ENCODE data around the gene AKAP6.

AKAP6 gene

DNA sequence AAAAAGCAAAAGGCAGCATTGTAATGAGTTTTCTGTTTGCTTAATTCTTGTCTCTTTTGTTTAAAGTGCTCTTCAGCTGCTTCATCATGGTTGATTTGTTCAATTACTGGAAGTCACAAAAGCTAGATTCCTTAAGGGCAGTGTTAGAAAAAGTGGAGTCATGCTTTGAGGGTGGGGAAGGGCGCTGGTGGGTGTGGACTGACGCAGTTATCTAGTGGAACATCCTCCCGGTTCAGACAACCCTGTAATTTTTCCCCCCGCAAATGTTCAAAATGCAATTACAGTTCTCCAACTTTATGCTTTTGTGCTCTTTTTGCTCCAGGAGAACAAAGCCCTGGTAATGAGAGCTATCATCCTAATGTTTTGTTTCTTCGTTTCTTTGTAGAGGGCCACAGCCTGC lies 2.1 kb downstream of the AKAP6 start:
- DNase-seq: no peak

GRCh38 chr14:32332415-32333316 lies 3.6 kb downstream of the AKAP6 start:
- no peak for DNase-seq

- DNase-seq: no peak
Measured at GRCh38 chr14:32336702-32337101, 7.6 kb downstream of the AKAP6 start.

DNA sequence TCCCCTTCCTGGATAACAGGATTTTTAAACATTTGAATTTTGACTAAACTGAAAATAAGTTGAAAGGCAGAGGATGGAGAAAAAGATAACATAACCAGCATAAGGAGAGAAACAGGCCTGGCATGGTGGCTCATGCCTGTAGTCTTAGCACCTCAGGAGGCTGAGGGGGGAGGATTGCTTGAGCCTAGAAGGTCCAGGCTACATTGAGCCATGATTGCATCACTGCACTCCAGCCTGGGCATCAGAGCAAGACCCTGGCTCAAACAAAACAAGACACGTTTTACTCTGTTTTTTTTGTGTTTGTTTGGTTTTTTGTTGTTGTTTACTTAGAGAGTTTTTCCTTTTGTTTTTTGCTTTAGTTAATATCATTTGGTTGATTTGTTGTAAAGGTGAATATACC lies 8.7 kb downstream of the AKAP6 start:
- no peak for DNase-seq

- no peak for DNase-seq
Measured at GRCh38 chr14:32339188-32339587, 10.1 kb downstream of the AKAP6 start.

GRCh38 chr14:32341947-32342846 lies 13.1 kb downstream of the AKAP6 start:
- no peak for DNase-seq

GRCh38 chr14:32342847-32343194 lies 13.7 kb downstream of the AKAP6 start:
- DNase-seq: no peak

DNA sequence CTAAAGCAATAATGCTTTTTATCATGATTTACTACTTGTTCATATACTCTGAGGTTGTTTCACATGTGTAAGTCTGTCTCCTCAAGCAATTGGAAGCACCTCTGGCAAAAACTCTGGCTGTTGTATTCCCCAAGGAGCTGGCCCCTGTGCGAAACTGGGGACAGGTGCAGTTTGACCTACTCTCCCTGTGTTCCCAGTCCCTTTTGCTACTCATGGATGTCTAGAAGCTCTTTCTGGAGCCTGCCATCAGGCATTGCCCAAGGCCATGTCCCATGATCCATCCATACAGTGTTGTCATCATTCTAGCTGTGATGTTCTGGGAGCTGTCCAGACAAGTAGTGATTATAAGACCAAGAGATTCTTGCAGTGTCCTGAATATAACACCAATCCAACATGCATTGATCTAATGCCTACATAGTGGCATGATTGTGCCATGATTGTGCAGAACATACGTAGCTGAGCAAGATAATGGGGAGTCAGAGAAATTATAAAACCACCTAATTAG lies 14.9 kb downstream of the AKAP6 start:
- no peak for DNase-seq

GRCh38 chr14:32345311-32345791 lies 16.3 kb downstream of the AKAP6 start:
- no peak for DNase-seq

DNA sequence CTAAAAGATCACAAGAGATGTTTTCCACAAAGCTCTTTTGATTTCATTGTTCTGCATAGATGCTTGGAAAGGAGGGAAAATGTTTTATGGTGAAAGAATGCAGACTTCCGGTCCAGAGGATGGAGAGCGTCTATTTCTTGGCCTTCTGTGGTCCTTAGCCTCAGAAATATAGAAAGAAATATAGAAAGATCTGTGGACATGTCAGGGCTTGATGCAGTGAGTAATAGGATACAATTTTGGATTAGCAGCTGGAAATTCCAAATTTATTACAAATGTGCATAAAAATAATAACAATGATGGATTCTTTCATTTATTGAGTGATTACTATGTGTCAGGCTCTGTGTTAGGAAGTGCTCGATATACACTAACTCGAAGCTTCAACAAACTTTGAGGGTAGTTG lies 20.2 kb downstream of the AKAP6 start:
- no peak for DNase-seq

GRCh38 chr14:32350020-32350419 lies 20.9 kb downstream of the AKAP6 start:
- DNase-seq: no peak

- DNase-seq: no peak
Measured at GRCh38 chr14:32352631-32353030, 23.5 kb downstream of the AKAP6 start.

- no peak for DNase-seq
Measured at GRCh38 chr14:32354716-32355115, 25.6 kb downstream of the AKAP6 start.

DNA sequence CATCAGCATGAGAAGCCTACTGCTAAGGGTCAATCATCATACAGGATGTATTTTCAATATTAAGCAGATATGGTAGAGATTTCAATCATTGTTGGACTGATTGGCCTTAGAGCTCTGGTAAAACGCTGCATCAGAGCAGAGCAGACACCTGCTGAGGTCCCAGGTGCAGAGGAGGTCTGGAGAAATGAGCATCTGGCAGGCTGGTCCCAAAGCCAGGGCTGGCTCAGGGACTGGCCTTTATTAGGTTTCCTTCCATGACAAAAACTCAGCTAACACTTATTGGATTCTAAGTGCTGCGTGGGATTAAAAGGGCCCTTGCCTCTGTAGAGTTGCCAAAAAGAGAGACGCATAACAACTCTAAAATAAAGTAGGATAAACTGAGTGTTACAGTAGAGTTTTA lies 29.7 kb downstream of the AKAP6 start:
- DNase-seq: no peak

- no peak for DNase-seq
Measured at GRCh38 chr14:32361674-32362073, 32.6 kb downstream of the AKAP6 start.

GRCh38 chr14:32363761-32364160 lies 34.7 kb downstream of the AKAP6 start:
- DNase-seq: no peak

DNA sequence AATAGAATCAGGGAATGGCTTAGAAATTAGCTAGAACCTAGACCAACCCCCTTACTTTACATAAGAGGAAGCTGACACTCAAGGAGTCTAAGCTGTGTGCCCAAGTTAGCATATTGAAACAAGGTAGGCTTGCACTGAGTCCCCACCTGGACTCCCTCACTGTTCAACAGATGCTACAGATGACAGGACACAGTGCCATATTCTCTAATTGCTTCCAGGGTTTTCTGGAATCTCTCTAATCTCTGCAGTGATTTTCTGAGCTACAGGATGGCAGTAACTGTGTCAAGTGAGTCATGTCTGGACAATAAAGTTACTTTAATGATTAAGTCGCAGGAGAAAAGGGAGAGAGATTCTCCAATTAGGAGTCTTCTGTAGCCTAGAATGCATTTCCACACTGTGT lies 35.8 kb downstream of the AKAP6 start:
- no peak for DNase-seq

- no peak for DNase-seq
Measured at GRCh38 chr14:32366256-32366879, 37.3 kb downstream of the AKAP6 start.

DNA sequence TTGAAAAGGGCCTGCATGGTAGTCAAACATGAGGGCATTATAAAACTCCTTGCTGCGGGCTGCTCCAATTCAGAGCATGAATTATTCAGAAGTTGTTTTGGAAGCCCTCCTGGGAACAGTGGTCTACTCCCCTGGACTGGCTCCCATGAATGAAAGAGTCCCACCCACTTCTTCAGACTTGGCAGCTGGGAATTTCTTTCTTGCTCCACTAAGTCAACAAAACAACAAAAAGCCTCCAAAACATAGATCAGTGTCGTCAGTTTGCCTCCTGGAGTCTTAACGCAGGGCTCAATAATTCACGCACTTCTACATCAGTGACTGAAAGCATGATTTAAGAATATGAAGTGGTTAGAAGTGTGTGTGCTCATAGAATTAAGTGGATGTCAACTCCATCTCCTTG lies 37.9 kb downstream of the AKAP6 start:
- no peak for DNase-seq

GRCh38 chr14:32367516-32367915 lies 38.4 kb downstream of the AKAP6 start:
- DNase-seq: no peak

DNA sequence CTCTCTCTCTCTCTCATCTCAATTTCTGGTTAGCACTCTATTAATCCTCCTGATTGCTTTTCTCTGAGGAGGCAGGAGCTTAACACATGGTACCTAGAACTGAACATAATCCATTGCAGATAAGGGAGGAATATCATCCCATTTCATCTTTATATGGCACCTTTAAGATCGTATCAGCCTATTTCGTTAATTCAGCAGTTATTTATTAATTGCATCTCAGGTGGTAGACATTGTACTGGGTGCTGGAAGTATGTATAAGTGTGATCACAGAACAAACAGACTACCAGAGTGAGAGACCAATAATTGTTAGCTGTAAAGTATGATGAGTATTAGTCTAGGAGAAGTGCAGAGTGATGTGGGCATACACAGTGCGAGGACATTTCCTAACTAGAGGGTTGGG lies 39.0 kb downstream of the AKAP6 start:
- DNase-seq: no peak

GRCh38 chr14:32370714-32371113 lies 41.6 kb downstream of the AKAP6 start:
- no peak for DNase-seq

DNA sequence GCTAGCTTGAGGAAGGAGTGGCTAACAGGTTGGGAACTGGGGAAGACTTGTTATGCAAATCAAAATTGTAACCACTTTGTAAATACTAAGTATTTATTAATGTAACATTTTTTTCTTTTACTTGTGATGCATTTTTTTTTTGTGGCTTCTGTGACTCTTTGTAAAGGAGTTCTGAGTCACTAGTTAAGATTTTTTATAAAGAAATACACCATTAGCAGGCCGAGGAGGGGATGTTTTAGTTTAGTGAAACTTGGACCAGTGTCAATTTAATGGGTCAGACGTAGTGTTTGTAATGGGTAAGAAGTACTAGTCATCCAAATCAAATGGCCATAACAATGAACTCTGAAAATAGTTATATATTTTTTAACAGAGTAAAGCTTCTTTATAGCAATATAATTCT lies 43.1 kb downstream of the AKAP6 start:
- no peak for DNase-seq
